Measurements from ENCODE around the gene TMEM109. TPM values are rescaled to one million over a fixed set of nuclear protein-coding genes. Genes with fewer than 3 reads are reported as not detected.

The TMEM109 gene
- total RNA-seq, 1 experiment from 2014 or later: 26.8 TPM

DNA sequence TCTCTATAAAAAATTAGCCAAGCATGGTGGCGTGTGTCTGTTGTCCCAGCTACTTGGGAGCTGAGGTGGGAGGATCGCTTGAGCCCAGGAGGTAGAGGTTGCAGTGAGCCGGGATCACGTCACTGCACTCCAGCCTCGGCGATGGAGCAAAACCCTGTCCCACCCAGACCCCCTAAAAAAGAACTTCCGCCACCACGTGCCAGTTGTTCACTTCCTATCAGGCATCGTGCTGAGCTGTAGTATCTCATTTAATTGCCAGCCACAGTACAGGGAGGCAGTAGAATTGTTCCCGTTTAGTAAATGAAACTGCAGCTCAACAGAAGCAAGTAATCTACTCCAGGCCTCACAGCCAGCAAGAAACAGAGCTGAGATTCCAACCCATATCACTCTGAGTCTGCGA lies 7.3 kb downstream of the TMEM109 start:
- no peak overlapping the region for H3K27ac Mint-ChIP-seq
- H3K4me1 Mint-ChIP-seq: peaks cover 34% of the 10 kb centered on the region
- TF ChIP-seq, protein P1, sequence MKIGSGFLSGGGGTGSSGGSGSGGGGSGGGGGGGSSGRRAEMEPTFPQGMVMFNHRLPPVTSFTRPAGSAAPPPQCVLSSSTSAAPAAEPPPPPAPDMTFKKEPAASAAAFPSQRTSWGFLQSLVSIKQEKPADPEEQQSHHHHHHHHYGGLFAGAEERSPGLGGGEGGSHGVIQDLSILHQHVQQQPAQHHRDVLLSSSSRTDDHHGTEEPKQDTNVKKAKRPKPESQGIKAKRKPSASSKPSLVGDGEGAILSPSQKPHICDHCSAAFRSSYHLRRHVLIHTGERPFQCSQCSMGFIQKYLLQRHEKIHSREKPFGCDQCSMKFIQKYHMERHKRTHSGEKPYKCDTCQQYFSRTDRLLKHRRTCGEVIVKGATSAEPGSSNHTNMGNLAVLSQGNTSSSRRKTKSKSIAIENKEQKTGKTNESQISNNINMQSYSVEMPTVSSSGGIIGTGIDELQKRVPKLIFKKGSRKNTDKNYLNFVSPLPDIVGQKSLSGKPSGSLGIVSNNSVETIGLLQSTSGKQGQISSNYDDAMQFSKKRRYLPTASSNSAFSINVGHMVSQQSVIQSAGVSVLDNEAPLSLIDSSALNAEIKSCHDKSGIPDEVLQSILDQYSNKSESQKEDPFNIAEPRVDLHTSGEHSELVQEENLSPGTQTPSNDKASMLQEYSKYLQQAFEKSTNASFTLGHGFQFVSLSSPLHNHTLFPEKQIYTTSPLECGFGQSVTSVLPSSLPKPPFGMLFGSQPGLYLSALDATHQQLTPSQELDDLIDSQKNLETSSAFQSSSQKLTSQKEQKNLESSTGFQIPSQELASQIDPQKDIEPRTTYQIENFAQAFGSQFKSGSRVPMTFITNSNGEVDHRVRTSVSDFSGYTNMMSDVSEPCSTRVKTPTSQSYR (CRISPR knock-in tag; IDR thresholded peaks at IDR 0.05): no peak
- TF ChIP-seq ZNF671 (CRISPR knock-in tag; IDR thresholded peaks at IDR 0.05): no peak
- TF ChIP-seq, protein P2, sequence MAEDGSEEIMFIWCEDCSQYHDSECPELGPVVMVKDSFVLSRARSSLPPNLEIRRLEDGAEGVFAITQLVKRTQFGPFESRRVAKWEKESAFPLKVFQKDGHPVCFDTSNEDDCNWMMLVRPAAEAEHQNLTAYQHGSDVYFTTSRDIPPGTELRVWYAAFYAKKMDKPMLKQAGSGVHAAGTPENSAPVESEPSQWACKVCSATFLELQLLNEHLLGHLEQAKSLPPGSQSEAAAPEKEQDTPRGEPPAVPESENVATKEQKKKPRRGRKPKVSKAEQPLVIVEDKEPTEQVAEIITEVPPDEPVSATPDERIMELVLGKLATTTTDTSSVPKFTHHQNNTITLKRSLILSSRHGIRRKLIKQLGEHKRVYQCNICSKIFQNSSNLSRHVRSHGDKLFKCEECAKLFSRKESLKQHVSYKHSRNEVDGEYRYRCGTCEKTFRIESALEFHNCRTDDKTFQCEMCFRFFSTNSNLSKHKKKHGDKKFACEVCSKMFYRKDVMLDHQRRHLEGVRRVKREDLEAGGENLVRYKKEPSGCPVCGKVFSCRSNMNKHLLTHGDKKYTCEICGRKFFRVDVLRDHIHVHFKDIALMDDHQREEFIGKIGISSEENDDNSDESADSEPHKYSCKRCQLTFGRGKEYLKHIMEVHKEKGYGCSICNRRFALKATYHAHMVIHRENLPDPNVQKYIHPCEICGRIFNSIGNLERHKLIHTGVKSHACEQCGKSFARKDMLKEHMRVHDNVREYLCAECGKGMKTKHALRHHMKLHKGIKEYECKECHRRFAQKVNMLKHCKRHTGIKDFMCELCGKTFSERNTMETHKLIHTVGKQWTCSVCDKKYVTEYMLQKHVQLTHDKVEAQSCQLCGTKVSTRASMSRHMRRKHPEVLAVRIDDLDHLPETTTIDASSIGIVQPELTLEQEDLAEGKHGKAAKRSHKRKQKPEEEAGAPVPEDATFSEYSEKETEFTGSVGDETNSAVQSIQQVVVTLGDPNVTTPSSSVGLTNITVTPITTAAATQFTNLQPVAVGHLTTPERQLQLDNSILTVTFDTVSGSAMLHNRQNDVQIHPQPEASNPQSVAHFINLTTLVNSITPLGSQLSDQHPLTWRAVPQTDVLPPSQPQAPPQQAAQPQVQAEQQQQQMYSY (CRISPR knock-in tag; IDR thresholded peaks at IDR 0.05): no peak
- TF ChIP-seq MXD4 (CRISPR knock-in tag; IDR thresholded peaks at IDR 0.05; ENCODE audit: borderline replicate concordance): no peak
- no peak for TF ChIP-seq ESRRA (CRISPR knock-in tag; IDR thresholded peaks at IDR 0.05; ENCODE audit: borderline replicate concordance)
- no peak for TF ChIP-seq GTF2I (CRISPR knock-in tag; conservative IDR thresholded peaks at IDR 0.05)
- TF ChIP-seq, protein P3, sequence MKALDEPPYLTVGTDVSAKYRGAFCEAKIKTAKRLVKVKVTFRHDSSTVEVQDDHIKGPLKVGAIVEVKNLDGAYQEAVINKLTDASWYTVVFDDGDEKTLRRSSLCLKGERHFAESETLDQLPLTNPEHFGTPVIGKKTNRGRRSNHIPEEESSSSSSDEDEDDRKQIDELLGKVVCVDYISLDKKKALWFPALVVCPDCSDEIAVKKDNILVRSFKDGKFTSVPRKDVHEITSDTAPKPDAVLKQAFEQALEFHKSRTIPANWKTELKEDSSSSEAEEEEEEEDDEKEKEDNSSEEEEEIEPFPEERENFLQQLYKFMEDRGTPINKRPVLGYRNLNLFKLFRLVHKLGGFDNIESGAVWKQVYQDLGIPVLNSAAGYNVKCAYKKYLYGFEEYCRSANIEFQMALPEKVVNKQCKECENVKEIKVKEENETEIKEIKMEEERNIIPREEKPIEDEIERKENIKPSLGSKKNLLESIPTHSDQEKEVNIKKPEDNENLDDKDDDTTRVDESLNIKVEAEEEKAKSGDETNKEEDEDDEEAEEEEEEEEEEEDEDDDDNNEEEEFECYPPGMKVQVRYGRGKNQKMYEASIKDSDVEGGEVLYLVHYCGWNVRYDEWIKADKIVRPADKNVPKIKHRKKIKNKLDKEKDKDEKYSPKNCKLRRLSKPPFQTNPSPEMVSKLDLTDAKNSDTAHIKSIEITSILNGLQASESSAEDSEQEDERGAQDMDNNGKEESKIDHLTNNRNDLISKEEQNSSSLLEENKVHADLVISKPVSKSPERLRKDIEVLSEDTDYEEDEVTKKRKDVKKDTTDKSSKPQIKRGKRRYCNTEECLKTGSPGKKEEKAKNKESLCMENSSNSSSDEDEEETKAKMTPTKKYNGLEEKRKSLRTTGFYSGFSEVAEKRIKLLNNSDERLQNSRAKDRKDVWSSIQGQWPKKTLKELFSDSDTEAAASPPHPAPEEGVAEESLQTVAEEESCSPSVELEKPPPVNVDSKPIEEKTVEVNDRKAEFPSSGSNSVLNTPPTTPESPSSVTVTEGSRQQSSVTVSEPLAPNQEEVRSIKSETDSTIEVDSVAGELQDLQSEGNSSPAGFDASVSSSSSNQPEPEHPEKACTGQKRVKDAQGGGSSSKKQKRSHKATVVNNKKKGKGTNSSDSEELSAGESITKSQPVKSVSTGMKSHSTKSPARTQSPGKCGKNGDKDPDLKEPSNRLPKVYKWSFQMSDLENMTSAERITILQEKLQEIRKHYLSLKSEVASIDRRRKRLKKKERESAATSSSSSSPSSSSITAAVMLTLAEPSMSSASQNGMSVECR (CRISPR knock-in tag; IDR thresholded peaks at IDR 0.05; ENCODE audit: borderline replicate concordance): no peak
- TF ChIP-seq NFYB (CRISPR knock-in tag; conservative IDR thresholded peaks at IDR 0.05; ENCODE audit: low read depth): no peak
- TF ChIP-seq, protein P4, sequence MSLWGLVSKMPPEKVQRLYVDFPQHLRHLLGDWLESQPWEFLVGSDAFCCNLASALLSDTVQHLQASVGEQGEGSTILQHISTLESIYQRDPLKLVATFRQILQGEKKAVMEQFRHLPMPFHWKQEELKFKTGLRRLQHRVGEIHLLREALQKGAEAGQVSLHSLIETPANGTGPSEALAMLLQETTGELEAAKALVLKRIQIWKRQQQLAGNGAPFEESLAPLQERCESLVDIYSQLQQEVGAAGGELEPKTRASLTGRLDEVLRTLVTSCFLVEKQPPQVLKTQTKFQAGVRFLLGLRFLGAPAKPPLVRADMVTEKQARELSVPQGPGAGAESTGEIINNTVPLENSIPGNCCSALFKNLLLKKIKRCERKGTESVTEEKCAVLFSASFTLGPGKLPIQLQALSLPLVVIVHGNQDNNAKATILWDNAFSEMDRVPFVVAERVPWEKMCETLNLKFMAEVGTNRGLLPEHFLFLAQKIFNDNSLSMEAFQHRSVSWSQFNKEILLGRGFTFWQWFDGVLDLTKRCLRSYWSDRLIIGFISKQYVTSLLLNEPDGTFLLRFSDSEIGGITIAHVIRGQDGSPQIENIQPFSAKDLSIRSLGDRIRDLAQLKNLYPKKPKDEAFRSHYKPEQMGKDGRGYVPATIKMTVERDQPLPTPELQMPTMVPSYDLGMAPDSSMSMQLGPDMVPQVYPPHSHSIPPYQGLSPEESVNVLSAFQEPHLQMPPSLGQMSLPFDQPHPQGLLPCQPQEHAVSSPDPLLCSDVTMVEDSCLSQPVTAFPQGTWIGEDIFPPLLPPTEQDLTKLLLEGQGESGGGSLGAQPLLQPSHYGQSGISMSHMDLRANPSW (CRISPR knock-in tag; conservative IDR thresholded peaks at IDR 0.05; ENCODE audit: low read depth): no peak
- TF ChIP-seq, protein P5, sequence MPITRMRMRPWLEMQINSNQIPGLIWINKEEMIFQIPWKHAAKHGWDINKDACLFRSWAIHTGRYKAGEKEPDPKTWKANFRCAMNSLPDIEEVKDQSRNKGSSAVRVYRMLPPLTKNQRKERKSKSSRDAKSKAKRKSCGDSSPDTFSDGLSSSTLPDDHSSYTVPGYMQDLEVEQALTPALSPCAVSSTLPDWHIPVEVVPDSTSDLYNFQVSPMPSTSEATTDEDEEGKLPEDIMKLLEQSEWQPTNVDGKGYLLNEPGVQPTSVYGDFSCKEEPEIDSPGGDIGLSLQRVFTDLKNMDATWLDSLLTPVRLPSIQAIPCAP (CRISPR knock-in tag; IDR thresholded peaks at IDR 0.05): no peak
- TF ChIP-seq HMGA2 (CRISPR knock-in tag; IDR thresholded peaks at IDR 0.05): no peak
- TF ChIP-seq ETV6 (CRISPR knock-in tag; IDR thresholded peaks at IDR 0.05): no peak
- no peak for TF ChIP-seq CREB1 (CRISPR knock-in tag; IDR thresholded peaks at IDR 0.05)
- no peak for TF ChIP-seq ZNF317 (CRISPR knock-in tag; IDR thresholded peaks at IDR 0.05; ENCODE audit: borderline replicate concordance, low read depth)
- ChIA-PET POLR2A (no interaction called here), CTCF (interaction anchor here (0.6 to 1.5 kb wide), 2 partner anchors 22 to 797 kb away, joined by 4 read pairs; no protein-coding TSS in a partner anchor)
- DNase-seq (ENCODE audit: low spot score) (no peak), ATAC-seq (no peak)
- no peak overlapping the region for H3K4me3 Mint-ChIP-seq
- H3K9me3 Mint-ChIP-seq: no peaks in the 10 kb centered on the region
- H3K27me3 Mint-ChIP-seq (ENCODE audit: low read depth): no peaks in the 10 kb centered on the region; the same call in 1 of the 2 replicates
- peaks cover 14% of the 10 kb centered on the region for H3K36me3 Mint-ChIP-seq
